ENCODE data around the gene TMEM185A. TPM values are rescaled to one million over a fixed set of nuclear protein-coding genes. Genes with fewer than 3 reads are reported as not detected.

TMEM185A gene
- total and polyA plus RNA-seq, 4 donors = 7.3 to 9.8 (median 7.7) TPM

GRCh38 chrX:149618871-149619270 lies 12.7 kb downstream of the TMEM185A start:
- Histone ChIP-seq H3K36me3 (ENCODE audit: control insufficient read depth in 4 of 4, insufficient read depth in 3 of 4, low read depth in 1 of 4, low read length in 3 of 4) (no peaks in the 10 kb centered on the region), H3K9me3 (ENCODE audit: control insufficient read depth in 4 of 4, low read length in 3 of 4) (no peaks in the 10 kb centered on the region), H3K9ac (ENCODE audit: low read depth in 1 of 2, low read length in 2 of 2) (no peak overlapping the region), H3K27me3 (ENCODE audit: control insufficient read depth in 4 of 4, insufficient read depth in 4 of 4, low read length in 3 of 4) (no peaks in the 10 kb centered on the region), H3K4me1 (ENCODE audit: control insufficient read depth in 4 of 4, insufficient read depth in 4 of 4, low read length in 3 of 4) (no peaks in the 10 kb centered on the region), H3K27ac (ENCODE audit: low read depth in 1 of 2, low read length in 2 of 2) (no peak overlapping the region), H3K4me3 (ENCODE audit: low read depth in 1 of 3, low read length in 3 of 3) (no peak overlapping the region)
- WGBS = 88% methylated on average over 3 of the region's 3 CpGs
- TF ChIP-seq GABPA (IDR thresholded peaks at IDR 0.05 in 1 of 2, conservative IDR thresholded peaks at IDR 0.05 in 1 of 2) = no peak
- TF ChIP-seq HNF4A (conservative IDR thresholded peaks at IDR 0.05) = no peak
- TF ChIP-seq RXRA (IDR thresholded peaks at IDR 0.05) = no peak
- TF ChIP-seq, protein P1, sequence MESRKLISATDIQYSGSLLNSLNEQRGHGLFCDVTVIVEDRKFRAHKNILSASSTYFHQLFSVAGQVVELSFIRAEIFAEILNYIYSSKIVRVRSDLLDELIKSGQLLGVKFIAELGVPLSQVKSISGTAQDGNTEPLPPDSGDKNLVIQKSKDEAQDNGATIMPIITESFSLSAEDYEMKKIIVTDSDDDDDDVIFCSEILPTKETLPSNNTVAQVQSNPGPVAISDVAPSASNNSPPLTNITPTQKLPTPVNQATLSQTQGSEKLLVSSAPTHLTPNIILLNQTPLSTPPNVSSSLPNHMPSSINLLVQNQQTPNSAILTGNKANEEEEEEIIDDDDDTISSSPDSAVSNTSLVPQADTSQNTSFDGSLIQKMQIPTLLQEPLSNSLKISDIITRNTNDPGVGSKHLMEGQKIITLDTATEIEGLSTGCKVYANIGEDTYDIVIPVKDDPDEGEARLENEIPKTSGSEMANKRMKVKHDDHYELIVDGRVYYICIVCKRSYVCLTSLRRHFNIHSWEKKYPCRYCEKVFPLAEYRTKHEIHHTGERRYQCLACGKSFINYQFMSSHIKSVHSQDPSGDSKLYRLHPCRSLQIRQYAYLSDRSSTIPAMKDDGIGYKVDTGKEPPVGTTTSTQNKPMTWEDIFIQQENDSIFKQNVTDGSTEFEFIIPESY (IDR thresholded peaks at IDR 0.05) = no peak
- TF ChIP-seq, protein P2, sequence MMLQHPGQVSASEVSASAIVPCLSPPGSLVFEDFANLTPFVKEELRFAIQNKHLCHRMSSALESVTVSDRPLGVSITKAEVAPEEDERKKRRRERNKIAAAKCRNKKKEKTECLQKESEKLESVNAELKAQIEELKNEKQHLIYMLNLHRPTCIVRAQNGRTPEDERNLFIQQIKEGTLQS (IDR thresholded peaks at IDR 0.05) = no peak
- TF ChIP-seq MAX (IDR thresholded peaks at IDR 0.05) = no peak
- TF ChIP-seq SP1 (IDR thresholded peaks at IDR 0.05) = no peak
- DNase-seq (ENCODE audit: low spot score) = no peak

GRCh38 chrX:149611623-149612175 lies 19.9 kb downstream of the TMEM185A start:
- no peaks in the 10 kb centered on the region for H3K9me3 ChIP-seq (ENCODE audit: control insufficient read depth in 4 of 4, low read length in 3 of 4)
- WGBS = 81% methylated on average over 1 of the region's 1 CpG
- TF ChIP-seq YY1 (IDR thresholded peaks at IDR 0.05) (no peak), TAF1 (conservative IDR thresholded peaks at IDR 0.05) (no peak), FOXA1 (IDR thresholded peaks at IDR 0.05) (no peak), HNF4A (conservative IDR thresholded peaks at IDR 0.05) (no peak), JUND (IDR thresholded peaks at IDR 0.05) (no peak), RXRA (IDR thresholded peaks at IDR 0.05) (no peak), SP1 (IDR thresholded peaks at IDR 0.05) (no peak), FOXA2 (IDR thresholded peaks at IDR 0.05) (no peak)
- no peaks in the 10 kb centered on the region for H3K4me1 ChIP-seq (ENCODE audit: control insufficient read depth in 4 of 4, insufficient read depth in 4 of 4, low read length in 3 of 4)
- H3K27ac ChIP-seq (ENCODE audit: low read depth in 1 of 2, low read length in 2 of 2) = no peak overlapping the region
- DNase-seq (ENCODE audit: low spot score) = no peak
- H3K9ac ChIP-seq (ENCODE audit: low read depth in 1 of 2, low read length in 2 of 2) = no peak overlapping the region
- no peak overlapping the region for H3K4me3 ChIP-seq (ENCODE audit: low read depth in 1 of 3, low read length in 3 of 3)
- no peaks in the 10 kb centered on the region for H3K27me3 ChIP-seq (ENCODE audit: control insufficient read depth in 4 of 4, insufficient read depth in 4 of 4, low read length in 3 of 4)
- peaks cover 0 to 2% (median 0%) of the 10 kb centered on the region in 4 donors for H3K36me3 ChIP-seq (ENCODE audit: control insufficient read depth in 4 of 4, insufficient read depth in 3 of 4, low read depth in 1 of 4, low read length in 3 of 4)

GRCh38 chrX:149610511-149610910 lies 21.1 kb downstream of the TMEM185A start:
- Histone ChIP-seq H3K9ac (ENCODE audit: low read depth in 1 of 2, low read length in 2 of 2) (no peak overlapping the region), H3K36me3 (ENCODE audit: control insufficient read depth in 4 of 4, insufficient read depth in 3 of 4, low read depth in 1 of 4, low read length in 3 of 4) (peaks cover 0 to 3% (median 2%) of the 10 kb centered on the region in 4 donors), H3K4me1 (ENCODE audit: control insufficient read depth in 4 of 4, insufficient read depth in 4 of 4, low read length in 3 of 4) (no peaks in the 10 kb centered on the region), H3K9me3 (ENCODE audit: control insufficient read depth in 4 of 4, low read length in 3 of 4) (no peaks in the 10 kb centered on the region), H3K27ac (ENCODE audit: low read depth in 1 of 2, low read length in 2 of 2) (no peak overlapping the region), H3K4me3 (ENCODE audit: low read depth in 1 of 3, low read length in 3 of 3) (no peak overlapping the region), H3K27me3 (ENCODE audit: control insufficient read depth in 4 of 4, insufficient read depth in 4 of 4, low read length in 3 of 4) (no peaks in the 10 kb centered on the region)
- DNase-seq (ENCODE audit: low spot score) = no peak
- 96% methylated on average over 5 of the region's 5 CpGs for WGBS
- TF ChIP-seq HNF4G (IDR thresholded peaks at IDR 0.05) = no peak
- TF ChIP-seq FOXA1 (IDR thresholded peaks at IDR 0.05) = no peak
- TF ChIP-seq, protein P1 (IDR thresholded peaks at IDR 0.05) = no peak
- no peak for TF ChIP-seq CTCF (IDR thresholded peaks at IDR 0.05; ENCODE audit: low read depth, low read length, missing input control)
- TF ChIP-seq EGR1 (IDR thresholded peaks at IDR 0.05; ENCODE audit: low read depth in 2 of 2) = no peak
- TF ChIP-seq YY1 (IDR thresholded peaks at IDR 0.05) = no peak
- TF ChIP-seq NR2F2 (IDR thresholded peaks at IDR 0.05) = no peak
- TF ChIP-seq HNF4A (conservative IDR thresholded peaks at IDR 0.05) = no peak
- TF ChIP-seq, protein P2 (IDR thresholded peaks at IDR 0.05) = no peak
- TF ChIP-seq JUND (IDR thresholded peaks at IDR 0.05) = no peak
- TF ChIP-seq FOXA2 (IDR thresholded peaks at IDR 0.05) = no peak
- TF ChIP-seq TAF1 (conservative IDR thresholded peaks at IDR 0.05) = no peak
- TF ChIP-seq GABPA (IDR thresholded peaks at IDR 0.05 in 1 of 2, conservative IDR thresholded peaks at IDR 0.05 in 1 of 2) = no peak

Data from liver (tissue), 9 donors.